ENCODE data around the gene AGMAT. TPM values are rescaled to one million over a fixed set of nuclear protein-coding genes. Genes with fewer than 3 reads are reported as not detected.

The AGMAT gene
- total and polyA plus RNA-seq, 4 experiments from 2014 or later, result 3.3 to 7.1 (median 4.9) TPM

GRCh38 chr1:15625056-15625917 is 40.4 kb upstream of the AGMAT start:
- peak overlapping the region in 6 of 7 donors; percentile 5 to 67 (median 26) for H3K27ac Mint-ChIP-seq
- H3K36me3 Mint-ChIP-seq, result peaks cover 33 to 37% of the 10 kb centered on the region in 2 donors
- Histone ChIP-seq H3K9me3 (ENCODE audit: control insufficient read depth in 1 of 2, low read length in 2 of 2) (no peaks in the 10 kb centered on the region), H3K36me3 (ENCODE audit: insufficient read depth, low read length) (peaks cover 21% of the 10 kb centered on the region), H3K4me1 (ENCODE audit: insufficient read depth, low read length) (peaks cover 55% of the 10 kb centered on the region), H3K4me3 (ENCODE audit: low read length in 2 of 2) (no peak overlapping the region), H3K27ac (ENCODE audit: low read depth, low read length) (no peak overlapping the region), H3K27me3 (ENCODE audit: insufficient read depth, low read length) (no peaks in the 10 kb centered on the region)
- no peaks in the 10 kb centered on the region for H3K27me3 Mint-ChIP-seq
- ChIA-PET CTCF (ENCODE audit: partially characterized antibody) (no interaction called here), POLR2A (ENCODE audit: partially characterized antibody) (no interaction called here)
- H3K4me1 Mint-ChIP-seq, result peaks cover 33 to 60% (median 48%) of the 10 kb centered on the region in 4 donors
- intact Hi-C loops (cut with micrococcal nuclease), result no loop called here
- DNase-seq, result no peak
- no peak overlapping the region for H3K4me3 Mint-ChIP-seq
- no peaks in the 10 kb centered on the region for H3K9me3 Mint-ChIP-seq

GRCh38 chr1:15624133-15624714 is 39.4 kb upstream of the AGMAT start:
- ChIA-PET CTCF (ENCODE audit: partially characterized antibody) (no interaction called here), POLR2A (ENCODE audit: partially characterized antibody) (no interaction called here)
- Histone ChIP-seq H3K27ac (ENCODE audit: low read depth, low read length) (no peak overlapping the region), H3K4me1 (ENCODE audit: insufficient read depth, low read length) (peaks cover 66% of the 10 kb centered on the region), H3K4me3 (ENCODE audit: low read length in 2 of 2) (no peak overlapping the region), H3K9me3 (ENCODE audit: control insufficient read depth in 1 of 2, low read length in 2 of 2) (no peaks in the 10 kb centered on the region), H3K27me3 (ENCODE audit: insufficient read depth, low read length) (no peaks in the 10 kb centered on the region), H3K36me3 (ENCODE audit: insufficient read depth, low read length) (peaks cover 21% of the 10 kb centered on the region)
- intact Hi-C loops (cut with micrococcal nuclease), result no loop called here
- peak overlapping the region in 3 of 7 donors; percentile 11 to 74 (median 14) for H3K27ac Mint-ChIP-seq
- H3K36me3 Mint-ChIP-seq, result peaks cover 27 to 33% of the 10 kb centered on the region in 2 donors
- DNase-seq, result no peak
- H3K9me3 Mint-ChIP-seq, result no peaks in the 10 kb centered on the region
- H3K27me3 Mint-ChIP-seq, result no peaks in the 10 kb centered on the region
- peaks cover 37 to 70% (median 56%) of the 10 kb centered on the region in 4 donors for H3K4me1 Mint-ChIP-seq
- H3K4me3 Mint-ChIP-seq, result no peak overlapping the region

- Histone ChIP-seq H3K4me1 (ENCODE audit: insufficient read depth, low read length) (peaks cover 74% of the 10 kb centered on the region), H3K27ac (ENCODE audit: low read depth, low read length) (no peak overlapping the region), H3K9me3 (ENCODE audit: control insufficient read depth in 1 of 2, low read length in 2 of 2) (no peaks in the 10 kb centered on the region), H3K36me3 (ENCODE audit: insufficient read depth, low read length) (peaks cover 21% of the 10 kb centered on the region), H3K4me3 (ENCODE audit: low read length in 2 of 2) (no peak overlapping the region), H3K27me3 (ENCODE audit: insufficient read depth, low read length) (no peaks in the 10 kb centered on the region)
- ChIA-PET POLR2A (ENCODE audit: partially characterized antibody) (no interaction called here), CTCF (ENCODE audit: partially characterized antibody) (no interaction called here)
- peaks cover 23 to 29% of the 10 kb centered on the region in 2 donors for H3K36me3 Mint-ChIP-seq
- no peak overlapping the region for H3K27ac Mint-ChIP-seq
- intact Hi-C loops (cut with micrococcal nuclease), result no loop called here
- H3K4me3 Mint-ChIP-seq, result no peak overlapping the region
- peaks cover 42 to 78% (median 62%) of the 10 kb centered on the region in 4 donors for H3K4me1 Mint-ChIP-seq
- H3K27me3 Mint-ChIP-seq, result no peaks in the 10 kb centered on the region
- no peaks in the 10 kb centered on the region for H3K9me3 Mint-ChIP-seq
- no peak for DNase-seq
Observed at GRCh38 chr1:15623435-15623834, 38.6 kb upstream of the AGMAT start.

GRCh38 chr1:15622712-15623373 is 38.0 kb upstream of the AGMAT start:
- H3K36me3 ChIP-seq (ENCODE audit: insufficient read depth, low read length), result peaks cover 15% of the 10 kb centered on the region
- Mint-ChIP-seq H3K27ac (peak overlapping the region in 5 of 7 donors; percentile 1 to 85 (median 58)), H3K9me3 (no peaks in the 10 kb centered on the region), H3K27me3 (no peaks in the 10 kb centered on the region), H3K4me1 (peaks cover 42 to 82% (median 64%) of the 10 kb centered on the region in 4 donors), H3K36me3 (peaks cover 20 to 30% of the 10 kb centered on the region in 2 donors), H3K4me3 (peak overlapping the region in 2 of 8 donors; percentile 1 to 13)
- intact Hi-C loops (cut with micrococcal nuclease), result no loop called here
- no peak for DNase-seq
- CTCF ChIA-PET (ENCODE audit: partially characterized antibody), result no interaction called here
- no peak overlapping the region for H3K27ac ChIP-seq (ENCODE audit: low read depth, low read length)
- H3K27me3 ChIP-seq (ENCODE audit: insufficient read depth, low read length), result no peaks in the 10 kb centered on the region
- H3K4me1 ChIP-seq (ENCODE audit: insufficient read depth, low read length), result peaks cover 77% of the 10 kb centered on the region
- H3K9me3 ChIP-seq (ENCODE audit: control insufficient read depth in 1 of 2, low read length in 2 of 2), result no peaks in the 10 kb centered on the region
- POLR2A ChIA-PET (ENCODE audit: partially characterized antibody), result no interaction called here
- H3K4me3 ChIP-seq (ENCODE audit: low read length in 2 of 2), result no peak overlapping the region

- no peaks in the 10 kb centered on the region for H3K27me3 Mint-ChIP-seq
- peaks cover 7% of the 10 kb centered on the region for H3K36me3 ChIP-seq (ENCODE audit: insufficient read depth, low read length)
- no peaks in the 10 kb centered on the region for H3K27me3 ChIP-seq (ENCODE audit: insufficient read depth, low read length)
- H3K27ac Mint-ChIP-seq, result no peak overlapping the region
- intact Hi-C loops (cut with micrococcal nuclease), result no loop called here
- peak overlapping the region in 1 of 8 donors; percentile 16 for H3K4me3 Mint-ChIP-seq
- H3K9me3 Mint-ChIP-seq, result no peaks in the 10 kb centered on the region
- ChIA-PET POLR2A (ENCODE audit: partially characterized antibody) (interaction anchor here (0.6 kb wide), 1 partner anchor 195 kb away, joined by 4 read pairs; no protein-coding TSS in a partner anchor), CTCF (ENCODE audit: partially characterized antibody) (no interaction called here)
- peaks cover 14 to 26% of the 10 kb centered on the region in 2 donors for H3K36me3 Mint-ChIP-seq
- no peak overlapping the region for H3K27ac ChIP-seq (ENCODE audit: low read depth, low read length)
- DNase-seq, result no peak
- peaks cover 40 to 81% (median 60%) of the 10 kb centered on the region in 4 donors for H3K4me1 Mint-ChIP-seq
- H3K4me1 ChIP-seq (ENCODE audit: insufficient read depth, low read length), result peaks cover 69% of the 10 kb centered on the region
- no peaks in the 10 kb centered on the region for H3K9me3 ChIP-seq (ENCODE audit: control insufficient read depth in 1 of 2, low read length in 2 of 2)
- H3K4me3 ChIP-seq (ENCODE audit: low read length in 2 of 2), result no peak overlapping the region
Observed at GRCh38 chr1:15621975-15622374, 37.1 kb upstream of the AGMAT start.

- H3K36me3 Mint-ChIP-seq, result peaks cover 5 to 18% of the 10 kb centered on the region in 2 donors
- H3K4me1 Mint-ChIP-seq, result peaks cover 40 to 80% (median 58%) of the 10 kb centered on the region in 4 donors
- ChIA-PET POLR2A (ENCODE audit: partially characterized antibody) (interaction anchor here (0.6 to 4.9 kb wide), 4 partner anchors 18 to 97 kb away, joined by 3 to 34 read pairs (median 4); partner anchors contain the start of gene CASP9), CTCF (ENCODE audit: partially characterized antibody) (interaction anchor here (0.8 kb wide), 1 partner anchor 28 kb away, joined by 4 read pairs; no protein-coding TSS in a partner anchor)
- H3K4me1 ChIP-seq (ENCODE audit: insufficient read depth, low read length), result peaks cover 67% of the 10 kb centered on the region
- no peak overlapping the region for H3K4me3 ChIP-seq (ENCODE audit: low read length in 2 of 2)
- H3K27me3 Mint-ChIP-seq, result no peaks in the 10 kb centered on the region
- H3K27ac Mint-ChIP-seq, result peak overlapping the region in 4 of 7 donors; percentile 3 to 41 (median 22)
- H3K4me3 Mint-ChIP-seq, result peak overlapping the region in 3 of 8 donors; percentile 7 to 47 (median 47)
- no peaks in the 10 kb centered on the region for H3K9me3 Mint-ChIP-seq
- H3K27ac ChIP-seq (ENCODE audit: low read depth, low read length), result no peak overlapping the region
- no peak for DNase-seq
- H3K36me3 ChIP-seq (ENCODE audit: insufficient read depth, low read length), result no peaks in the 10 kb centered on the region
- no peaks in the 10 kb centered on the region for H3K9me3 ChIP-seq (ENCODE audit: control insufficient read depth in 1 of 2, low read length in 2 of 2)
- no peaks in the 10 kb centered on the region for H3K27me3 ChIP-seq (ENCODE audit: insufficient read depth, low read length)
- intact Hi-C loops (cut with micrococcal nuclease), result no loop called here
Observed at GRCh38 chr1:15620902-15621682, 36.2 kb upstream of the AGMAT start.

Measured in CD4-positive, alpha-beta memory T cell (primary cell).